HL-60 (cell line): Measurements from ENCODE around the gene ADGRB3.

ENCODE experiments used
- DNase-seq, 2 experiments: peaks; one replicate each; pipeline ENCODE4 v3.0.0-alpha.2; 2010 to 2020; ENCODE audit warnings: low read depth in 1 of 2, low spot score in 1 of 2
- H3K27ac ChIP-seq: fragments of 250-450 bp; sonication (Bioruptor Pico); replicated peaks from 2 replicates; pipeline ENCODE4 v1.5.1; 2020; ENCODE audit warnings: mild to moderate bottlenecking, moderate library complexity
- H3K27me3 ChIP-seq: fragments of 250-450 bp; sonication (Bioruptor Pico); 2 replicates; pipeline ENCODE4 v1.5.1; 2021; ENCODE audit warnings: mild to moderate bottlenecking, moderate library complexity; ENCODE audit not compliant: insufficient read depth, poor library complexity, severe bottlenecking
- H3K4me3 ChIP-seq: replicated peaks from 2 replicates; pipeline ENCODE4 v1.5.1; 2011; ENCODE audit warnings: mild to moderate bottlenecking, control low read depth, low read length; ENCODE audit not compliant: insufficient read depth
- GABPA ChIP-seq: IDR thresholded peaks from 2 replicates; pipeline ENCODE4 v1.6.1; 2012; ENCODE audit warnings: low read depth
- POLR2AphosphoS5 ChIP-seq: IDR thresholded peaks from 2 replicates; pipeline ENCODE4 v1.6.1; 2012; ENCODE audit warnings: low read depth
- SPI1 ChIP-seq: IDR thresholded peaks from 2 replicates; pipeline ENCODE4 v1.6.1; 2012; ENCODE audit warnings: low read depth, mild to moderate bottlenecking, borderline replicate concordance
- TF ChIP-seq, protein P1 (sequence below): IDR thresholded peaks from 2 replicates; pipeline ENCODE4 v1.6.1; 2012; ENCODE audit warnings: low read depth; ENCODE audit not compliant: insufficient replicate concordance
- TF ChIP-seq, protein P2 (sequence below): IDR thresholded peaks from one replicate; pipeline ENCODE4 v1.5.1; 2011; ENCODE audit warnings: low read length, control low read depth, inconsistent platforms; ENCODE audit not compliant: insufficient read depth

The ADGRB3 gene

DNA sequence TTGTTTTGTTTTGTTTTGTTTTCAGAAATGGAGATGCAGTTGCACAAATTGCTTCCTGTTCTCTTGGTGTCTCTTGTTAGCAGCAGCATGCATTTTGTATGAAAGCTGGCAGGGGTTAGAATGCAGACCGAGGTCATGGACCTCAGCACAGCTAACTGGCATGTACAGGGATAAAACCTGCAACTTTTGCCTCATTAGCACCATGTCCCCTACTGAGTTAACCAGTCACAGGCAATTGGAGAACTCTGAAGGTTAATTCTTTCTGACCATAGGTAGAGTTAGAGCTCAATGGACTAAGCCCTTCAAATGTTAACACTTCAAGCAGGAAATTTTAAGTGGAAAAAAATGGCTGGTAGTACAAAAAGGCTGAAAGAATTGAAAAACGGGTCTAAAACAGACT, 377.1 kb downstream of the ADGRB3 start:
- TF ChIP-seq SPI1, result no peak
- TF ChIP-seq, protein P1, sequence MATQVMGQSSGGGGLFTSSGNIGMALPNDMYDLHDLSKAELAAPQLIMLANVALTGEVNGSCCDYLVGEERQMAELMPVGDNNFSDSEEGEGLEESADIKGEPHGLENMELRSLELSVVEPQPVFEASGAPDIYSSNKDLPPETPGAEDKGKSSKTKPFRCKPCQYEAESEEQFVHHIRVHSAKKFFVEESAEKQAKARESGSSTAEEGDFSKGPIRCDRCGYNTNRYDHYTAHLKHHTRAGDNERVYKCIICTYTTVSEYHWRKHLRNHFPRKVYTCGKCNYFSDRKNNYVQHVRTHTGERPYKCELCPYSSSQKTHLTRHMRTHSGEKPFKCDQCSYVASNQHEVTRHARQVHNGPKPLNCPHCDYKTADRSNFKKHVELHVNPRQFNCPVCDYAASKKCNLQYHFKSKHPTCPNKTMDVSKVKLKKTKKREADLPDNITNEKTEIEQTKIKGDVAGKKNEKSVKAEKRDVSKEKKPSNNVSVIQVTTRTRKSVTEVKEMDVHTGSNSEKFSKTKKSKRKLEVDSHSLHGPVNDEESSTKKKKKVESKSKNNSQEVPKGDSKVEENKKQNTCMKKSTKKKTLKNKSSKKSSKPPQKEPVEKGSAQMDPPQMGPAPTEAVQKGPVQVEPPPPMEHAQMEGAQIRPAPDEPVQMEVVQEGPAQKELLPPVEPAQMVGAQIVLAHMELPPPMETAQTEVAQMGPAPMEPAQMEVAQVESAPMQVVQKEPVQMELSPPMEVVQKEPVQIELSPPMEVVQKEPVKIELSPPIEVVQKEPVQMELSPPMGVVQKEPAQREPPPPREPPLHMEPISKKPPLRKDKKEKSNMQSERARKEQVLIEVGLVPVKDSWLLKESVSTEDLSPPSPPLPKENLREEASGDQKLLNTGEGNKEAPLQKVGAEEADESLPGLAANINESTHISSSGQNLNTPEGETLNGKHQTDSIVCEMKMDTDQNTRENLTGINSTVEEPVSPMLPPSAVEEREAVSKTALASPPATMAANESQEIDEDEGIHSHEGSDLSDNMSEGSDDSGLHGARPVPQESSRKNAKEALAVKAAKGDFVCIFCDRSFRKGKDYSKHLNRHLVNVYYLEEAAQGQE, result no peak
- TF ChIP-seq, protein P2, sequence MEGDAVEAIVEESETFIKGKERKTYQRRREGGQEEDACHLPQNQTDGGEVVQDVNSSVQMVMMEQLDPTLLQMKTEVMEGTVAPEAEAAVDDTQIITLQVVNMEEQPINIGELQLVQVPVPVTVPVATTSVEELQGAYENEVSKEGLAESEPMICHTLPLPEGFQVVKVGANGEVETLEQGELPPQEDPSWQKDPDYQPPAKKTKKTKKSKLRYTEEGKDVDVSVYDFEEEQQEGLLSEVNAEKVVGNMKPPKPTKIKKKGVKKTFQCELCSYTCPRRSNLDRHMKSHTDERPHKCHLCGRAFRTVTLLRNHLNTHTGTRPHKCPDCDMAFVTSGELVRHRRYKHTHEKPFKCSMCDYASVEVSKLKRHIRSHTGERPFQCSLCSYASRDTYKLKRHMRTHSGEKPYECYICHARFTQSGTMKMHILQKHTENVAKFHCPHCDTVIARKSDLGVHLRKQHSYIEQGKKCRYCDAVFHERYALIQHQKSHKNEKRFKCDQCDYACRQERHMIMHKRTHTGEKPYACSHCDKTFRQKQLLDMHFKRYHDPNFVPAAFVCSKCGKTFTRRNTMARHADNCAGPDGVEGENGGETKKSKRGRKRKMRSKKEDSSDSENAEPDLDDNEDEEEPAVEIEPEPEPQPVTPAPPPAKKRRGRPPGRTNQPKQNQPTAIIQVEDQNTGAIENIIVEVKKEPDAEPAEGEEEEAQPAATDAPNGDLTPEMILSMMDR, result no peak
- TF ChIP-seq POLR2AphosphoS5, result no peak
- H3K27ac ChIP-seq, result no peak overlapping the region
- no peaks in the 10 kb centered on the region for H3K27me3 ChIP-seq
- DNase-seq, result no peak
- H3K4me3 ChIP-seq, result no peak overlapping the region

DNA sequence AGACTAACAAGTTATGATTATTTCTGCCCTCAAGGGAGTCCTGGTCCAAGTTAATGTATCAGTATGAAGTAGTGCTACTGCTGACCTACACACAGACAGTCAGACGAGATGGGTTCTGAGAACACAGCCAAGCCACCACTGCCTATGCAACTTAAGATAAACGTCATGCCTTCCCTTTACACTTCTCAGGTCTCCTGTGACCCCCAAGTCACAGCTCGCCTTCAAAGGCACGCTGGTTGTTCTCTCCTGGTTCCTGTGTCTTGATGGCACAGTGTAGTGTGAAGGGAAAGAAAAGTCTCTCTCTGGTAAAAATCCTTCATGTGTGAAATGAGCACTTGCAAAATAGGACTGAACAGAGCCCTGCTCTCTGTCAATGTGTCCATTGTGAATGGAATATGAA, 377.8 kb downstream of the ADGRB3 start:
- no peak overlapping the region for H3K4me3 ChIP-seq
- DNase-seq, result no peak
- no peak overlapping the region for H3K27ac ChIP-seq
- TF ChIP-seq SPI1 (no peak), POLR2AphosphoS5 (no peak), GABPA (no peak)
- TF ChIP-seq, protein P1, result no peak
- no peaks in the 10 kb centered on the region for H3K27me3 ChIP-seq

DNA sequence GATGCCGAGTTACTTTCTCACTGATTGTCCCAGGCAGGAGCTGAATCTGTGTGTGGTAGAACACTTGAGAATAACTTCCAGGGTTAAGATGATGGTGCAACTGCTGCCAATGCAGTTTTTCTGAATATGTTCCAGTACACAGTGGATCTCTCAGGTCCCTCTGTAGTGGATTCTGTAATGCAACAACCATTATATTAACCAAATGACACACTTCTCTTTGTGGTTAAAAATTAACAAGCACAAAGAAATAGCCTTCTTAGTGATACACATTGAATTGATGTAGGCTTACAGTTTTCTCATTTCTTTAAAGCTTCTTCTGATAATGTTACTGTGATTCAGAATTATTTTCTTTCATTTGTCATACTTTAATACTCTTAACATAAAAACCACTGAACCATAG, 383.8 kb downstream of the ADGRB3 start:
- H3K4me3 ChIP-seq, result no peak overlapping the region
- H3K27ac ChIP-seq, result no peak overlapping the region
- DNase-seq, result no peak
- TF ChIP-seq POLR2AphosphoS5, result no peak
- TF ChIP-seq GABPA, result no peak
- TF ChIP-seq, protein P2, result no peak
- no peak for TF ChIP-seq SPI1
- TF ChIP-seq, protein P1, result no peak
- no peaks in the 10 kb centered on the region for H3K27me3 ChIP-seq

DNA sequence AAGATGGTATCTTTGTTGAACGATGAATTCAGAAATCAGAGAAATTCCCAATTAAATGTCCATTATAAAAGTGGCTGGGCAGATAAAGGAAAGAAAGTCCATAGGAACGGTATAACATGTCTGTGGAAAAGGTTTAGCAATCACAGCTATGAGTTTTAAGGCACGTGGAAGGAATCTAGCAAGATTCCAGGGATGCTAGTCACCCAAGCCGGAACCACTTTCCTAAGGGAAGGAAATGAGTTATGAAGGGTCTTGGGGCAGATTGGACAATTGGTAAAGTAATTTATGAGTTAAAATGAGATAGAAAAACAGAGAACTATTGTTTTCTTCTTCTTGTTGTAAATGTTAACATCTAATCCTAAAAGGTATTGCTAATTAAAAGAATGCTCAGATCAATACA, 384.8 kb downstream of the ADGRB3 start:
- DNase-seq, result no peak
- no peak for TF ChIP-seq POLR2AphosphoS5
- TF ChIP-seq, protein P2, result no peak
- TF ChIP-seq GABPA, result no peak
- TF ChIP-seq, protein P1, result no peak
- no peak for TF ChIP-seq SPI1
- no peaks in the 10 kb centered on the region for H3K27me3 ChIP-seq
- H3K4me3 ChIP-seq, result no peak overlapping the region
- H3K27ac ChIP-seq, result no peak overlapping the region
